Neutrophil (primary cell): Measurements from ENCODE around the gene PTPRZ1.

Experiments used
- H3K27ac ChIP-seq: fragments of 200-600 bp; sonication (generic); 2 replicates; pipeline ENCODE4 v1.5.1; 2016; ENCODE audit warnings: mild to moderate bottlenecking, moderate library complexity
- H3K27me3 ChIP-seq: fragments of 200-600 bp; sonication (generic); 2 replicates; pipeline ENCODE4 v1.6.0; 2016; ENCODE audit warnings: mild to moderate bottlenecking
- H3K36me3 ChIP-seq: fragments of 200-600 bp; sonication (generic); 2 replicates; pipeline ENCODE4 v1.5.1; 2017
- H3K4me1 ChIP-seq, 2 experiments: fragments of 200-600 bp in 1 of 2; sonication (generic) in 1 of 2; 1 replicate in 1 of 2; 2 replicates in 1 of 2; pipeline versions ENCODE4 v1.5.1 to v1.6.1; 2013 to 2016; ENCODE audit warnings: low read depth in 1 of 2, low read length in 1 of 2, mild to moderate bottlenecking in 1 of 2, moderate library complexity in 1 of 2; ENCODE audit not compliant: control insufficient read depth in 1 of 2, insufficient read depth in 1 of 2
- H3K4me3 ChIP-seq, 2 experiments: fragments of 200-600 bp in 1 of 2; sonication (generic) in 1 of 2; 1 replicate in 1 of 2; 2 replicates in 1 of 2; pipeline ENCODE4 v1.5.1; 2013 to 2016; ENCODE audit warnings: low read depth in 1 of 2, low read length in 1 of 2, mild to moderate bottlenecking in 1 of 2, moderate library complexity in 1 of 2
- H3K9me3 ChIP-seq: fragments of 200-600 bp; sonication (generic); 2 replicates; pipeline ENCODE4 v1.5.1; 2016
- CTCF ChIP-seq: fragments of 200-600 bp; sonication (generic); IDR thresholded peaks from 2 replicates; pipeline ENCODE4 v1.5.1; 2016; ENCODE audit warnings: antibody characterized with exemption

Gene PTPRZ1

GRCh38 chr7:121891731-121892130, 18.8 kb downstream of the PTPRZ1 start:
- no peak for TF ChIP-seq CTCF
- no peak overlapping the region for H3K27ac ChIP-seq
- H3K36me3 ChIP-seq = no peaks in the 10 kb centered on the region
- no peaks in the 10 kb centered on the region for H3K4me1 ChIP-seq
- no peaks in the 10 kb centered on the region for H3K27me3 ChIP-seq
- no peak overlapping the region for H3K4me3 ChIP-seq
- no peaks in the 10 kb centered on the region for H3K9me3 ChIP-seq

GRCh38 chr7:121901026-121901425, 28.1 kb downstream of the PTPRZ1 start:
- no peak for TF ChIP-seq CTCF
- no peaks in the 10 kb centered on the region for H3K4me1 ChIP-seq

GRCh38 chr7:121904120-121904519, 31.2 kb downstream of the PTPRZ1 start:
- no peak overlapping the region for H3K27ac ChIP-seq
- TF ChIP-seq CTCF = no peak
- H3K4me1 ChIP-seq = no peaks in the 10 kb centered on the region
- no peaks in the 10 kb centered on the region for H3K9me3 ChIP-seq
- H3K4me3 ChIP-seq = no peak overlapping the region
- no peaks in the 10 kb centered on the region for H3K27me3 ChIP-seq
- no peaks in the 10 kb centered on the region for H3K36me3 ChIP-seq

More at GRCh38 chr7:121901026-121901425, 28.1 kb downstream of the PTPRZ1 start:
- Histone ChIP-seq H3K27me3 (no peaks in the 10 kb centered on the region), H3K27ac (no peak overlapping the region), H3K36me3 (no peaks in the 10 kb centered on the region), H3K9me3 (no peaks in the 10 kb centered on the region), H3K4me3 (no peak overlapping the region)

GRCh38 chr7:121908042-121908441, 35.1 kb downstream of the PTPRZ1 start:
- H3K9me3 ChIP-seq = no peaks in the 10 kb centered on the region
- no peak for TF ChIP-seq CTCF
- no peaks in the 10 kb centered on the region for H3K4me1 ChIP-seq
- no peak overlapping the region for H3K4me3 ChIP-seq
- H3K36me3 ChIP-seq = no peaks in the 10 kb centered on the region
- H3K27ac ChIP-seq = no peak overlapping the region
- no peaks in the 10 kb centered on the region for H3K27me3 ChIP-seq

GRCh38 chr7:121909716-121910345, 36.9 kb downstream of the PTPRZ1 start:
- H3K9me3 ChIP-seq = no peaks in the 10 kb centered on the region
- H3K36me3 ChIP-seq = no peaks in the 10 kb centered on the region
- H3K27me3 ChIP-seq = no peaks in the 10 kb centered on the region
- no peak overlapping the region for H3K27ac ChIP-seq
- no peak overlapping the region for H3K4me3 ChIP-seq
- H3K4me1 ChIP-seq = no peaks in the 10 kb centered on the region
- TF ChIP-seq CTCF = no peak
